OCI-LY1 (cell line): ENCODE data around the gene MFAP3.

Experiments
- H2AFZ ChIP-seq: fragments of 200-600 bp; sonication (generic), shearing (Covaris generic); 2 replicates; pipeline ENCODE4 v1.6.0; 2014; ENCODE audit warnings: antibody characterized with exemption, mild to moderate bottlenecking, low read length
- H3F3A ChIP-seq: fragments of 200-600 bp; sonication (generic), shearing (Covaris generic); 2 replicates; pipeline ENCODE4 v1.6.0; 2014; ENCODE audit warnings: mild to moderate bottlenecking, antibody characterized with exemption, low read length, moderate library complexity; ENCODE audit not compliant: insufficient read depth
- H3K27ac ChIP-seq: fragments of 200-600 bp; sonication (generic); 2 replicates; pipeline ENCODE4 v1.5.1; 2014; ENCODE audit warnings: low read length, mixed run types, mild to moderate bottlenecking, low read depth; ENCODE audit not compliant: poor library complexity, severe bottlenecking
- H3K27me3 ChIP-seq: fragments of 200-600 bp; sonication (generic); 2 replicates; pipeline ENCODE4 v1.6.0; 2014; ENCODE audit warnings: antibody characterized with exemption, mild to moderate bottlenecking, low read length, moderate library complexity; ENCODE audit not compliant: insufficient read depth
- H3K36me3 ChIP-seq: fragments of 200-600 bp; sonication (generic); 2 replicates; pipeline ENCODE4 v1.6.1; 2014; ENCODE audit warnings: mild to moderate bottlenecking, antibody characterized with exemption, low read length, moderate library complexity, mixed read lengths; ENCODE audit not compliant: insufficient read depth
- H3K4me1 ChIP-seq: fragments of 200-600 bp; sonication (generic); 2 replicates; pipeline ENCODE4 v1.5.1; 2014; ENCODE audit warnings: mild to moderate bottlenecking, low read length, moderate library complexity; ENCODE audit not compliant: insufficient read depth, severe bottlenecking
- H3K4me2 ChIP-seq: fragments of 200-600 bp; sonication (generic), shearing (Covaris generic); 2 replicates; pipeline ENCODE4 v1.6.1; 2014; ENCODE audit warnings: low read length
- H3K4me3 ChIP-seq: fragments of 200-600 bp; sonication (generic); 2 replicates; pipeline ENCODE4 v1.5.1; 2014; ENCODE audit warnings: low read length, low read depth, mild to moderate bottlenecking, mixed read lengths; ENCODE audit not compliant: poor library complexity, severe bottlenecking
- H3K79me2 ChIP-seq: fragments of 200-600 bp; shearing (Covaris generic); 2 replicates; pipeline ENCODE4 v1.6.1; 2016; ENCODE audit warnings: mixed run types, low read length, mixed read lengths; ENCODE audit not compliant: insufficient read depth
- H3K9ac ChIP-seq: fragments of 200-600 bp; sonication (generic), shearing (Covaris generic); 2 replicates; pipeline ENCODE4 v1.6.1; 2014; ENCODE audit warnings: mild to moderate bottlenecking, low read length, mixed read lengths
- H3K9me2 ChIP-seq: fragments of 200-600 bp; sonication (generic), shearing (Covaris generic); 2 replicates; pipeline ENCODE4 v1.6.1; 2014; ENCODE audit warnings: low read depth, mild to moderate bottlenecking, low read length, mixed read lengths
- H3K9me3 ChIP-seq: fragments of 200-600 bp; shearing (Covaris generic); 2 replicates; pipeline ENCODE4 v1.6.1; 2014; ENCODE audit warnings: low read length, mixed read lengths
- H4K20me1 ChIP-seq: fragments of 200-600 bp; sonication (generic), shearing (Covaris generic); 2 replicates; pipeline ENCODE4 v1.6.0; 2016; ENCODE audit warnings: mild to moderate bottlenecking, low read length; ENCODE audit not compliant: insufficient read depth
- CTCF ChIP-seq: fragments of 200-600 bp; sonication (generic), shearing (Covaris generic); IDR thresholded peaks from 2 replicates; pipeline ENCODE4 v1.5.1; 2017; ENCODE audit warnings: mild to moderate bottlenecking, antibody characterized with exemption, low read length, moderate library complexity, mixed read lengths
- EZH2 ChIP-seq: fragments of 200-600 bp; sonication (generic), shearing (Covaris generic); IDR thresholded peaks from 2 replicates; pipeline ENCODE4 v1.8.0; 2017; ENCODE audit warnings: borderline replicate concordance, mixed run types, mild to moderate bottlenecking, antibody characterized with exemption, low read length, moderate library complexity, mixed read lengths

MFAP3 gene

GRCh38 chr5:154049636-154050035, 10.9 kb downstream of the MFAP3 start:
- Histone ChIP-seq H2AFZ (no peak overlapping the region), H3K36me3 (peaks cover 38% of the 10 kb centered on the region), H3K9ac (no peak overlapping the region), H3K27ac (no peak overlapping the region), H3K4me3 (no peak overlapping the region), H3K9me2 (no peaks in the 10 kb centered on the region), H3K4me2 (no peak overlapping the region), H3K27me3 (no peaks in the 10 kb centered on the region), H3K4me1 (no peaks in the 10 kb centered on the region), H3F3A (no peaks in the 10 kb centered on the region; the same call in 1 of the 2 replicates), H3K79me2 (no peaks in the 10 kb centered on the region; the same call in 1 of the 2 replicates), H3K9me3 (no peaks in the 10 kb centered on the region), H4K20me1 (no peaks in the 10 kb centered on the region)
- TF ChIP-seq EZH2, result no peak
- no peak for TF ChIP-seq CTCF

- Histone ChIP-seq H3K9ac (no peak overlapping the region), H3K9me2 (no peaks in the 10 kb centered on the region), H3K4me3 (no peak overlapping the region), H3K9me3 (no peaks in the 10 kb centered on the region), H3K4me1 (peaks cover 9% of the 10 kb centered on the region), H3F3A (no peaks in the 10 kb centered on the region; the same call in 1 of the 2 replicates), H3K36me3 (peaks cover 38% of the 10 kb centered on the region), H3K27me3 (no peaks in the 10 kb centered on the region), H3K4me2 (no peak overlapping the region), H3K27ac (no peak overlapping the region), H4K20me1 (no peaks in the 10 kb centered on the region), H2AFZ (no peak overlapping the region), H3K79me2 (no peaks in the 10 kb centered on the region)
- TF ChIP-seq EZH2 (no peak), CTCF (no peak)
These were observed 14.7 kb downstream of the MFAP3 start for GRCh38 chr5:154053468-154053867.

GRCh38 chr5:154055201-154055600, 16.4 kb downstream of the MFAP3 start:
- no peak overlapping the region for H3K27ac ChIP-seq

More at GRCh38 chr5:154055201-154055600, 16.4 kb downstream of the MFAP3 start:
- Histone ChIP-seq H3K4me1 (peaks cover 16% of the 10 kb centered on the region), H3K9me2 (no peaks in the 10 kb centered on the region), H3K27me3 (no peaks in the 10 kb centered on the region), H3K9me3 (no peaks in the 10 kb centered on the region), H3K4me2 (no peak overlapping the region), H3F3A (no peaks in the 10 kb centered on the region), H3K79me2 (no peaks in the 10 kb centered on the region), H4K20me1 (no peaks in the 10 kb centered on the region), H3K4me3 (no peak overlapping the region), H3K36me3 (peaks cover 31% of the 10 kb centered on the region), H3K9ac (no peak overlapping the region), H2AFZ (no peak overlapping the region)
- no peak for TF ChIP-seq EZH2
- TF ChIP-seq CTCF, result no peak
